ENCODE results near the gene SNX33. TPM values are rescaled to one million over a fixed set of nuclear protein-coding genes. Genes with fewer than 3 reads are reported as not detected.
A peak's percentile ranks its signal among the peaks of the same experiment; 100 is the strongest.

Gene SNX33
- total and polyA plus RNA-seq, 2 of the 13 experiments (the other 11 are each of a cell fraction or from before 2014, with no cell fraction given), result 11.0 to 11.6 TPM

DNA sequence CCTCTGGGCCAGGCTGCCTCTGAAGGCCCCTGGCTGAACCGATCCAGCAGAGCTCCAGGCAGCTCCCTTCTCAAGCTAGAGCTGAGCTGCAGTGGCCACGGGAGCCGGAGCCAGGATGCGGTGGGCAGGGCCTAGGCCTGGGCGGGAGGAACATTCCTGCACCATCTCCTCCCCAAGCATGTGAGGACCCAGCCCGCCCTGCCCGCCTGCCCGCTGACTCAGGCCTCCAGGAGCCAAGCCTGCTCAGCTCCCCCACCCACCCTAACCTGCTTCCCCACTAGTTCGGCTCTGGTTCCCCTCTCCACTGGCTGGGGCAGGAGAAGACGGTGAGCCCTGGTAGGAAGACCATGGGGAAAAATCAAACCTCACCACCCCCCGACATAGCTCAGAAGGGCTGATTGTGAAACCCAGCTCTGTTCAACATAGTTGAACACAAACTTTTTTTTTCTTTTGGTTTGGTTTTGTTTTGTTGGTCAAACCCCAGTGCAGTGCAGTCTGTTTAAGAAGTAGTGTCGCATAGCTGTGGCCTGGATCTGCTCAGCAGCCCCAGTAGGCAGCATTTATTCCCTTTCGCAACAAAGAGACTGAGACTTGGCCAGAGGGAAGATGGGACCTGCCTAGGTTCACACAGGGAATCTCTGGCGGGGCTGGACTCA, 13.5 kb downstream of the SNX33 start (continued):
- TF ChIP-seq ZNF75D (CRISPR knock-in tag; IDR thresholded peaks at IDR 0.05; ENCODE audit: borderline replicate concordance), result no peak
- no peak for TF ChIP-seq BRD4 (CRISPR knock-in tag; IDR thresholded peaks at IDR 0.05)
- peak; percentile 27; the same call in 1 of the 2 replicates for TF ChIP-seq PATZ1 (CRISPR knock-in tag; IDR thresholded peaks at IDR 0.05)
- TF ChIP-seq ZFP90 (CRISPR knock-in tag; IDR thresholded peaks at IDR 0.05; ENCODE audit: borderline replicate concordance), result no peak
- TF ChIP-seq, protein P1, sequence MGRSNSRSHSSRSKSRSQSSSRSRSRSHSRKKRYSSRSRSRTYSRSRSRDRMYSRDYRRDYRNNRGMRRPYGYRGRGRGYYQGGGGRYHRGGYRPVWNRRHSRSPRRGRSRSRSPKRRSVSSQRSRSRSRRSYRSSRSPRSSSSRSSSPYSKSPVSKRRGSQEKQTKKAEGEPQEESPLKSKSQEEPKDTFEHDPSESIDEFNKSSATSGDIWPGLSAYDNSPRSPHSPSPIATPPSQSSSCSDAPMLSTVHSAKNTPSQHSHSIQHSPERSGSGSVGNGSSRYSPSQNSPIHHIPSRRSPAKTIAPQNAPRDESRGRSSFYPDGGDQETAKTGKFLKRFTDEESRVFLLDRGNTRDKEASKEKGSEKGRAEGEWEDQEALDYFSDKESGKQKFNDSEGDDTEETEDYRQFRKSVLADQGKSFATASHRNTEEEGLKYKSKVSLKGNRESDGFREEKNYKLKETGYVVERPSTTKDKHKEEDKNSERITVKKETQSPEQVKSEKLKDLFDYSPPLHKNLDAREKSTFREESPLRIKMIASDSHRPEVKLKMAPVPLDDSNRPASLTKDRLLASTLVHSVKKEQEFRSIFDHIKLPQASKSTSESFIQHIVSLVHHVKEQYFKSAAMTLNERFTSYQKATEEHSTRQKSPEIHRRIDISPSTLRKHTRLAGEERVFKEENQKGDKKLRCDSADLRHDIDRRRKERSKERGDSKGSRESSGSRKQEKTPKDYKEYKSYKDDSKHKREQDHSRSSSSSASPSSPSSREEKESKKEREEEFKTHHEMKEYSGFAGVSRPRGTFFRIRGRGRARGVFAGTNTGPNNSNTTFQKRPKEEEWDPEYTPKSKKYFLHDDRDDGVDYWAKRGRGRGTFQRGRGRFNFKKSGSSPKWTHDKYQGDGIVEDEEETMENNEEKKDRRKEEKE (IDR thresholded peaks at IDR 0.05), result no peak
- TF ChIP-seq ZC3H13 (CRISPR knock-in tag; IDR thresholded peaks at IDR 0.05), result 0 out of 2 replicates have a peak, but pooled peaks have one; percentile 24
- no peak for TF ChIP-seq HES4 (CRISPR knock-in tag; IDR thresholded peaks at IDR 0.05; ENCODE audit: borderline replicate concordance)
- TF ChIP-seq SIN3B (IDR thresholded peaks at IDR 0.05; ENCODE audit: low read length), result no peak
- no peak for TF ChIP-seq ZNF335 (CRISPR knock-in tag; IDR thresholded peaks at IDR 0.05)
- TF ChIP-seq SKI (IDR thresholded peaks at IDR 0.05; ENCODE audit: partially characterized antibody), result no peak
- no peak for TF ChIP-seq ZNF33B (CRISPR knock-in tag; IDR thresholded peaks at IDR 0.05)
- TF ChIP-seq ADNP (CRISPR knock-in tag; IDR thresholded peaks at IDR 0.05), result no peak
- TF ChIP-seq TFDP1 (CRISPR knock-in tag; IDR thresholded peaks at IDR 0.05; ENCODE audit: borderline replicate concordance), result peak; percentile 42; the same call in 1 of the 2 replicates
- TF ChIP-seq, protein P2, sequence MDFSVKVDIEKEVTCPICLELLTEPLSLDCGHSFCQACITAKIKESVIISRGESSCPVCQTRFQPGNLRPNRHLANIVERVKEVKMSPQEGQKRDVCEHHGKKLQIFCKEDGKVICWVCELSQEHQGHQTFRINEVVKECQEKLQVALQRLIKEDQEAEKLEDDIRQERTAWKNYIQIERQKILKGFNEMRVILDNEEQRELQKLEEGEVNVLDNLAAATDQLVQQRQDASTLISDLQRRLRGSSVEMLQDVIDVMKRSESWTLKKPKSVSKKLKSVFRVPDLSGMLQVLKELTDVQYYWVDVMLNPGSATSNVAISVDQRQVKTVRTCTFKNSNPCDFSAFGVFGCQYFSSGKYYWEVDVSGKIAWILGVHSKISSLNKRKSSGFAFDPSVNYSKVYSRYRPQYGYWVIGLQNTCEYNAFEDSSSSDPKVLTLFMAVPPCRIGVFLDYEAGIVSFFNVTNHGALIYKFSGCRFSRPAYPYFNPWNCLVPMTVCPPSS (IDR thresholded peaks at IDR 0.05), result no peak
- TF ChIP-seq KDM4B (CRISPR knock-in tag; IDR thresholded peaks at IDR 0.05), result no peak
- TF ChIP-seq RARA (CRISPR knock-in tag; IDR thresholded peaks at IDR 0.05), result no peak
- TF ChIP-seq TEAD3 (CRISPR knock-in tag; optimal IDR thresholded peaks at IDR 0.05; ENCODE audit: borderline replicate concordance), result peak; percentile 64
- TF ChIP-seq FOXA1 (IDR thresholded peaks at IDR 0.05), result no peak
- no peak for TF ChIP-seq FOXA1 (CRISPR knock-in tag; IDR thresholded peaks at IDR 0.05)
- TF ChIP-seq HOXD1 (CRISPR knock-in tag; IDR thresholded peaks at IDR 0.05), result no peak
- TF ChIP-seq RBM22 (optimal IDR thresholded peaks at IDR 0.05; ENCODE audit: low read length), result no peak
- TF ChIP-seq, protein P3, sequence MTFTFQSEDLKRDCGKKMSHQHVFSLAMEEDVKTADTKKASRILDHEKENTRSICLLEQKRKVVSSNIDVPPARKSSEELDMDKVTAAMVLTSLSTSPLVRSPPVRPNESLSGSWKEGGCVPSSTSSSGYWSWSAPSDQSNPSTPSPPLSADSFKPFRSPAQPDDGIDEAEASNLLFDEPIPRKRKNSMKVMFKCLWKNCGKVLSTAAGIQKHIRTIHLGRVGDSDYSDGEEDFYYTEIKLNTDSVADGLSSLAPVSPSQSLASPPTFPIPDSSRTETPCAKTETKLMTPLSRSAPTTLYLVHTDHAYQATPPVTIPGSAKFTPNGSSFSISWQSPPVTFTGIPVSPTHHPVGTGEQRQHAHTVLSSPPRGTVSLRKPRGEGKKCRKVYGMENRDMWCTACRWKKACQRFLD (CRISPR knock-in tag; IDR thresholded peaks at IDR 0.05; ENCODE audit: borderline replicate concordance), result no peak
- TF ChIP-seq HNRNPUL1 (IDR thresholded peaks at IDR 0.05; ENCODE audit: low read depth, low read length), result no peak
